Kidney epithelial cell (primary cell): ENCODE measurements around the gene UBE3C. TPM values are rescaled to one million over a fixed set of nuclear protein-coding genes. Genes with fewer than 3 reads are reported as not detected.
A peak's percentile ranks its signal among the peaks of the same experiment; 100 is the strongest.

Experiments
- DNase-seq: peaks from one replicate; pipeline ENCODE4 v3.0.0-alpha.2; 2010; ENCODE audit warnings: low read depth
- H3K27me3 ChIP-seq: 2 replicates; pipeline ENCODE4 v1.6.0; 2011; ENCODE audit warnings: low read length; ENCODE audit not compliant: control insufficient read depth, insufficient read depth
- H3K36me3 ChIP-seq: 2 replicates; pipeline ENCODE4 v1.5.1; 2011; ENCODE audit warnings: low read length; ENCODE audit not compliant: control insufficient read depth, insufficient read depth
- H3K4me3 ChIP-seq: 2 replicates; pipeline ENCODE4 v1.5.1; 2011; ENCODE audit warnings: low read depth, mild to moderate bottlenecking, control low read depth, low read length
- CTCF ChIP-seq: IDR thresholded peaks from 2 replicates; pipeline ENCODE4 v1.5.1; 2011; ENCODE audit warnings: mild to moderate bottlenecking, moderate library complexity, low read length, control low read depth, inconsistent platforms; ENCODE audit not compliant: insufficient read depth, poor library complexity, severe bottlenecking
- total RNA-seq: library from RNA; depleted of rRNA; stranded (reverse); fragments of >200 nt; gene quantifications from 2 replicates; pipeline ENCODE4 v1.2.3, GENCODE V29; 2015

The UBE3C gene
- total RNA-seq, 1 donor from 2014 or later: 76.9 TPM

- Histone ChIP-seq H3K4me3 (no peak overlapping the region), H3K36me3 (no peaks in the 10 kb centered on the region), H3K27me3 (peaks cover 5% of the 10 kb centered on the region)
- TF ChIP-seq CTCF: no peak
- DNase-seq: no peak
Measured at GRCh38 chr7:157133304-157133703, 5.4 kb upstream of the UBE3C start.

GRCh38 chr7:157136372-157136771 is 2.4 kb upstream of the UBE3C start:
- Histone ChIP-seq H3K27me3 (peaks cover 2% of the 10 kb centered on the region), H3K4me3 (no peak overlapping the region), H3K36me3 (peaks cover 1% of the 10 kb centered on the region)
- no peak for DNase-seq
- peak; percentile 9 for TF ChIP-seq CTCF

GRCh38 chr7:157138101-157138423 is 664 bp upstream of the UBE3C start:
- Histone ChIP-seq H3K36me3 (peaks cover 1% of the 10 kb centered on the region), H3K4me3 (peak overlapping the region; percentile 70), H3K27me3 (no peaks in the 10 kb centered on the region)
- TF ChIP-seq CTCF: no peak
- no peak for DNase-seq

DNA sequence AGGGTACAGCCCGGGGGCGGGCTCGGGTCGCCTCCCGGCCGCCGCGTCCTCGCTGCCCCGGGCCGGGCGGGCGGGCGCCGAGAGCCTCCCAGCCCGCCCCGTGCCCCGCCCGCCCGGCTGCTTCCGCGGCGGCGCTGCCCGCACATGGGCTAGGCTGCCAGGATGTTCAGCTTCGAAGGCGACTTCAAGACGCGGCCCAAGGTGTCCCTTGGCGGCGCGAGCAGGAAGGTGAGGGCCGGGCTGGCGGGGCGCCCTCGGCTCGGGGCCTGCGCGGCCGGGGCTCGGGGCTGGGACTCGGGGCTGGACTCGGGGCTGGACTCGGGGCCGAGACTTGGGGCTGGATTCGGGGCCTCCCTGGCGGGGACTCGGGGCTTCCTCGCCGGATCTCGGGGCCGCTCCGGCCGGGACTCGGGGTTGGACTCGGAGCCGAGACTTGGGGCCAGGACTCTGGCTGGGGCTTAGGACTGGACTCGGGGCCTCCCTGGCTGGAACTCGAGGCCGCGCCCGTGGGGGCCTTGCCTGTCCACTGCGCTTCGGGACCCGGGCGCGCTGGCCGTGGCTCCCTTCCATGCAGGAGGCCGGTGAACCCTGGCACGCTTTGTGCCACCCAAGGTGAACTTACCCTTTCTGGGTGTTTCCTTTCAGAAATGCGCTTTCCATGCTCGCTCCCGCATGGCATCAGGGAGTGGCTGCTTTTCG is 534 bp downstream of the UBE3C start:
- no peak for TF ChIP-seq CTCF
- Histone ChIP-seq H3K4me3 (peak overlapping the region; percentile 90), H3K36me3 (peaks cover 1% of the 10 kb centered on the region), H3K27me3 (no peaks in the 10 kb centered on the region)
- no peak for DNase-seq

GRCh38 chr7:157139810-157140510 is 1.2 kb downstream of the UBE3C start:
- Histone ChIP-seq H3K36me3 (peaks cover 1% of the 10 kb centered on the region), H3K4me3 (peak overlapping the region; percentile 90), H3K27me3 (no peaks in the 10 kb centered on the region)
- DNase-seq: no peak
- TF ChIP-seq CTCF: no peak
